T47D (cell line): ENCODE results near the gene KRT6B.
"Not testable (repeated sequence)": the region's sequence is repeated elsewhere in the genome, so short reads cannot be mapped to it uniquely, and the experiment has no call there.

Experiments
- DNase-seq, 2 experiments: peaks; one replicate each; pipeline versions ENCODE4 v3.0.0 to v3.0.0-alpha.2; 2011 to 2012; ENCODE audit warnings: low read depth in 1 of 2, low spot score in 1 of 2
- JUND ChIP-seq: IDR thresholded peaks from 2 replicates; pipeline ENCODE4 v1.6.1; 2012; ENCODE audit warnings: low read depth
- in situ Hi-C: cut with HindIII; loops from 2 replicates; pipeline ENCODE4 v1.10.0; 2016; ENCODE audit warnings: low sequenced_read_pairs, low pct_unique_long_range_greater_than_20kb

The KRT6B gene

GRCh38 chr12:52488736-52489135, 36.8 kb upstream of the KRT6B start:
- no peak for DNase-seq
- no peak for TF ChIP-seq JUND
- in situ Hi-C loops: no loop called here

- in situ Hi-C loops, DNase-seq: not testable (repeated sequence)
Observed at GRCh38 chr12:52487744-52488443, 35.9 kb upstream of the KRT6B start.

GRCh38 chr12:52487211-52487610, 35.3 kb upstream of the KRT6B start:
- in situ Hi-C loops: no loop called here
- no peak for TF ChIP-seq JUND
- DNase-seq: no peak

- TF ChIP-seq JUND: no peak
- in situ Hi-C loops: no loop called here
- DNase-seq: no peak
Observed at GRCh38 chr12:52486166-52487105, 34.5 kb upstream of the KRT6B start.

GRCh38 chr12:52480073-52480472, 28.1 kb upstream of the KRT6B start:
- in situ Hi-C loops: no loop called here
- no peak for DNase-seq
- TF ChIP-seq JUND: no peak

GRCh38 chr12:52477651-52478050, 25.7 kb upstream of the KRT6B start:
- in situ Hi-C loops: no loop called here
- no peak for TF ChIP-seq JUND

GRCh38 chr12:52474212-52474611, 22.3 kb upstream of the KRT6B start:
- TF ChIP-seq JUND: no peak
- DNase-seq: no peak
- in situ Hi-C loops: no loop called here

More at GRCh38 chr12:52477651-52478050, 25.7 kb upstream of the KRT6B start:
- no peak for DNase-seq

- no peak for DNase-seq
- no peak for TF ChIP-seq JUND
Observed at GRCh38 chr12:52473768-52474167, 21.8 kb upstream of the KRT6B start, which contains the start of gene KRT6C. Gene KRT6C, minus strand, starts transcription at chr12:52473805. Its CDS starts 68 bp downstream, at chr12:52473737.

GRCh38 chr12:52469853-52470252, 17.9 kb upstream of the KRT6B start:
- in situ Hi-C loops: no loop called here
- no peak for TF ChIP-seq JUND
- no peak for DNase-seq

More at GRCh38 chr12:52473768-52474167, 21.8 kb upstream of the KRT6B start, which contains the start of gene KRT6C:
- in situ Hi-C loops: no loop called here

GRCh38 chr12:52464897-52465296, 13.0 kb upstream of the KRT6B start:
- TF ChIP-seq JUND: no peak
- in situ Hi-C loops: no loop called here
- DNase-seq: no peak

- in situ Hi-C loops: no loop called here
- no peak for TF ChIP-seq JUND
- no peak for DNase-seq
Observed at GRCh38 chr12:52461693-52462092, 9.7 kb upstream of the KRT6B start.

GRCh38 chr12:52458861-52459260, 6.9 kb upstream of the KRT6B start:
- in situ Hi-C loops: no loop called here
- DNase-seq: no peak
- no peak for TF ChIP-seq JUND

GRCh38 chr12:52455821-52456220, 3.9 kb upstream of the KRT6B start:
- no peak for TF ChIP-seq JUND
- in situ Hi-C loops: no loop called here
- no peak for DNase-seq
